GM11168 (cell line): Measurements from ENCODE around the gene CAMTA1.

Source experiments
- in situ Hi-C: fragments of 300-500 bp; cut with MboI; formaldehyde crosslinking; loops from one replicate; pipeline ENCODE4 v1.12.0; 2022; ENCODE audit warnings: low sequenced_read_pairs; ENCODE audit not compliant: unreplicated experiment

Gene CAMTA1

DNA sequence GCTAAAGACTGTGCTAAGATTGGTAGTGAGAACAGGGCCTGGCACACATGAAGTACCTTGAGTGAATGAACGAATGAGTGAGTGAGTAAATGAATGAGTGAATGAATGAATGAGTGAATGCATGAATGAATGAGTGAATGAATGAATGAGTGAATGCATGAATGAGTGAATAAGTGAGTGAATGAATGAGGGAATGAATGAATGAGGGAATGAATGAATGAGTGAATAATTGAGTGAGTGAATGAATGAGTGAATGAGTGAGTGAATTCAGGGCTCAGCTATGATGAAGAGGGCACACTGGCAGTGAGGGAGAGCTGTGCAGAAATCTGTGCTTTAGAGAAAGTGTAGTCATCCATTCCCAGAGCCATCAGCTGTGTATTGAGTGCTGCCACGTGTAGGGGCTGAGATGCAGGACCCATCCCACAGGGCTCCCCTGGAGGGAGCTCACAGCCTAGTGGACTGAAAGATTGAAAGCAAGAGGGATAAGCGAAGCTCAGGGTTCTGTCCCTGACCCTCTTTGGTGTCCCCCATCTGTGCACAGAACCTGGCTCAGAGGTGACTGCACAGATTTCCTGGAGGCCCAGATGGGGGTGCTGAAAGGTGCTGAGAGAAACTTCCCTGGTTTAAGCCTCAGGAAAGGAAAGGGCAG, 767.9 kb downstream of the CAMTA1 start:
- in situ Hi-C loops = no loop called here

DNA sequence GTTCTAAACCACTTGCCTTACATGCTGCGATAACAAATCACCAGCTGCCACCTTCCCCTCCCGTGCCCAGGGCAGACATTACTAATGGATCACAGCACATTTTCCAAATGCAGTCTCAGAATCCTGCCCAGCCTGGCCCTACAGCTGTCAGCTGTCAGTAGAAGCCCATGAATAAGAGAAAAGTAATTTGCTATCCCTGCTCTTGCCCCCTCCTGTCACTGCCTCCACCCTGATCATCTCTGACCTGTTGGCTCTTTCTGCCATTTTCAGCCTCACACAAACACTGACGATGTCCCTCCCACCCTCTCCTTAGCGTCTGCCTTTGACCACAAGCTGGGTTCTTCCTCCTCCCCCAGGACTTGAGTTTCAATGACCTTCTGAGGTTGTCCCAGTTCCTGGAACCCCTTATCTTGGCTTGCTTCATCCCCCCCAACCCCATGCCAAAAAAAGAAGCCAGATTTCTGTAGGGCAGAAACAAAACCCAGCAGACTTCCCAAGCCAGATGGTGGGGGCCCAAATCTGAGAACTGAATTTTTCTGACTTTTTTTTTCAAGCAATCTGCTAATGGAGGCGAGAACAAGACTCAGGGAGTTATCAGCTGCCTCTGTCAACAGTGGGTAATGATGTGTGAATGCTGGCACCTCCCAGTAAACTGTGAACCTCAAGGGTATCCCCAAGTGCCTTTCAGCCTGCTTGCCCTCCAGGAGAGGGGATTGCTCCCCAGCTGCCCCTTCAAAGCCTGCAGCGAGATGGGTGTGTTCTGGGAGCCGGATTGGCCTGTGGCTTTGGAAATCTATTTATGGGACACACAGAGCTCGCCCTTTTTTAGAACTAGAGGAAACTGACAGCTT, 769.4 kb downstream of the CAMTA1 start:
- in situ Hi-C loops = no loop called here

DNA sequence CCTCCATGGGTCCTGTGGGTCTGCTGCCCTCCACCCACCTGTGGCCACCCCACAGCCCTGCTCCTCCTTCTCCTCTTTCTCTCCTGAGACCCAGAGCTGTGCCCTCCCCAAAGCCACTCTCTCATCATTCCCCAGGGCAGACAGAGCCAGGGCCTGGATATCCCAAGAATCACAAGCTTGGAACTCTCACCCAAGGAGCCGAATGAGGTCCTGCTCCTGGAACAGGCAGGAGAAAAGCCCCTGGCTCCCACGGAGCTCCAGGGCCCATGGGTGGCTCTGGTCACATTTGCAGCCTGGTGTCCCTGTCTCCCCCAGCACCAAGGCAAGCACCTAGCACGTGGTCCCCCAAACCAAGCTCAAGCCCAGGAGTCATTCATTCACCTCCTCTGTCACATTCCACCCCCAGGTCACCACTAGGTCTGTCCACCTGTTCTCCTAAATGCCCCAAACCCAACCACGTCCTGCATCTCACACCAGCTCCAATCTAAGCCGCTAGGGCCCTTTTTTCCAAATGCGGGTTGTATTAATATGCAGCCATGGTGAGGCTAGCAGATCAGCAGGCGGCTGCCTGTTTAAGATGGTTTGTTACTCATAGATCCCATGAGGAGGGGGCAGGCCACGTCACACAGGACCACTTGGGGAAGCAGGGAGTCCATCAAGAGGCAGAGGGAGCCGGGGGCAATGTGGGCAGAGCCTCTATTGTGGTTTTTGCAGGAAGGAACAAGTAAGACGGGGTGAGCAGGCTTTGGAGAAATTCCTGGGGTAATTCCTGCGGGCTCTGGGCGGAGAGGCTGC, 770.3 kb downstream of the CAMTA1 start:
- in situ Hi-C loops = no loop called here

DNA sequence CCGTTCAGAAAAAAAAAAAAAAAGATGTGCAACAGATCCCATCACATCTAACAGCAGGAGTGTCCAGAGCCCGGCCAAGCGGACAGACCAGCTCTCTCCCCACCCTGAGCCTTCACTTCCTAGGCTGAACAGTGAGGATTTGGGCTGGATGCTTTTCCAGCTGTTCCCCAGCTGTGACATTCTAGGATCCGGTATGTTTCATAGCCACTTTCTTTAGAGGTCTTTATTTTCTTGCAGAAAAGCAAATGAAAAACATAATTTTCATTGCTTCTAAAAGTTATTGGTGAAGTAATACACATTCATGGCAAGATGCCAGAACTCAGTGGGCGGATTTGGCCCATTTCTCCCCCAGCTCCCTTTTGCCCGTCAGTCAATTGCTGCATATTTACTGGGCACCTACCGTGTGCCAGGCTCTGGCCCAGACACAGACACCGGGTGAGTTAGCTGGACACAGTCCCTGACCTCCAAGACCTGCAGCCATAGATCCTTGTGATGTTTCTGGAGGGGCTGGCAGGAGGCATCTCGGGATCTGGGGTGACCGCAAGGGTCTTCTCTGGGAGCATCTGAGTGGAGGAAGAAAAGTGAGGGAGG, 772.1 kb downstream of the CAMTA1 start:
- in situ Hi-C loops = no loop called here

DNA sequence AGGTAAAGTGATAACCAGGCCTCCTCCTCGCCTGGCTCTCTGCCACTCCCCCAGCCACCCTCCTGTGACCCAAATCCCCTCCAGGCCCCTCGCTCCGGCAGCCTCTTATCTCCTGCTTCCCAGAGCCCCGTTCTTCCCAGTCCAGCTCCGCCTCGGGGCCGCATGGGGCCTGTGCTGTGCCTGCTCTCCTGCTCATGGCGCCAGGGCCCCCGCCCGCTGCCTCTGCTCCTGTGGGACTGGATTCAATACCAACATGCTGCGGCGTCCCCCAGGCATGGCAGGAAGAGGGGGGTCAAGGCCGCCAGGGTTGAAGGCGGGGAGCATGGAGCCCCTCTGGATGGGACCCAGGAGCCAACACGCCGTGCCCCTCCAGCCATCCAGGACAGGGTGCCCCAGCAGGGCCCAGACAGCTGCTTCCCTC, 772.8 kb downstream of the CAMTA1 start:
- in situ Hi-C loops = no loop called here

DNA sequence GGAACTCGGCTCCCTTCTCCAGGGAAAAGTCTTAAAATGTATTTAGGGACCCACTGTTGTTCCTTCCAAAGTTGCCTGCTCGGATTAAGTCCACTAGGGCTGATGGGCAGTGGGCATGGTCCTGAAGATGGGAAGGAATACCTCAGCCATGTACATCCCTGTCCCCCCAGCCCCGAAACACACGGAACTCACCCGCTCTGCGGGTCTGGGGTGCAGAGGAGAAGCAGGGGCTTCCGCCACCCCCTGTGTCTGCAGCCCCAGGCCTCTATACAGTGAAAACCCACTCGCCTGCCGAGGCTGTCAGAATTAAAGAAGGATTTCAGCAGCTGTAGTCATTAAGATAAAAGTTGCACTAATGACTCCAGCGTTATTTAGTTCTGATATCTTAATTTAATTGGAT, 773.2 kb downstream of the CAMTA1 start:
- in situ Hi-C loops = no loop called here

DNA sequence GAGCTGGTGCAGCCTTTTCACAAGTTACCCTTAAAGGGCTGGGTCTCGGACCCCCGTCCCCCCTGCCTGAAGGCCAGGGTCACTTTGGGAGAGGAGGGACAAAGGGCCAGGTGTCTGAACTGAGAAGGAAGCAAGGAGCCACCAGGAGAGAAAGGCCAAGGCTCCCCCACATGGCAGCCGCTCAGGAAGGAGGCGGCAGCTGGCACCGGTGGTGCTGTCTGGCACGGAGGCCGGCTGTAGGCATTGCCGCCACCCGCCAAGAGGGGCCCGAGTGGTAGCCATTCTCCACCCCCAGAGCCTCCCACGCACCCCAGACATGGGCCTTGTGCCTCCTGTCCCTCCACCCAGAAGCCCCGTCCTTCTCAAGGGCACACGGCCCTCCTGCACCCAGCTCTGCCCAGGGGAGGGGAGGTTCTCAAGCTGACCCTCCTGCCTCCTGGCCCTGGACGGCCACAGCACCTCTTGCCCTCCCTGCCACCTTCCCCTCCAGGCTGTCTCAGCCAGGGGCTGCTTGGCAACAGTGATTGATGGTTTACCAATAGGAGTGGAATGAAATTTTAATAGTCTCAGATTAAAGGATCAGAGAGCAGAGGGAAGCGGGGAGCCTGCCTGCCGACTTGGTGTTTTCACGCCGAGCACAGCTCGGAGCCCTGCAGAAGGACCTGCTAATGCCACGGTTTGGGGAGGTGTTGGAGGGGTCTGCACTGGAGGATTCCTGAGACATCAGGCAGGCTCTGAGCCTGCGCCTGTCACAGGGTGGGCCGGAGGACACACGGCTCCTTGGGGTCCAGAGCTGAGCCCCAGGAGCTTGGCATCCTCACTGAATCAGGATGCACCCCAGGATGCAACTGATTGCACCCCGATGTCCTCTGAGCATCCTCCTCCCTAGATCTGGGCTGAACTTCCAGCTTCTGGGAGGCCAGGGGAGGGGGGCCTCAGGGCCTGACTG, 773.9 kb downstream of the CAMTA1 start:
- in situ Hi-C loops = no loop called here

DNA sequence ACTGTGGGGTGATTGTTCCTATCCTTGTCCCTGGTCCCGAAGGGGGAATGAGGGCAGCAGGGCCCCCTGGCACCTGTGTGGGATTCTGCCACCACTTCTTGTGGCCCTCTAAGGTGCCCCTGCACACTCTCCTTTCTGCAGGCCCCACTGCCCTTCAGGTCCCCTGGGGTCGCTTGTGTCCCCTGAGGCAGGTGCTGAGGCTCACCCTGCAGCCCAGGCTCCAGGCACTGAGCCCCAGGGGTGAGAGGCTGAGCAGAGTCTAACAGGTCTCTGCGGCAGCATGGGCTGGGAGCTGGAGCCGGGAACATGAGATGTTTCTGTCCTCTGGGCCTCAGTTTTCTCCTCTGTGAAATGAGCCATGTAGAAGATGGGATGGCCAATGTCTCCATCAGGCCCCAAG, 774.9 kb downstream of the CAMTA1 start:
- in situ Hi-C loops = no loop called here

DNA sequence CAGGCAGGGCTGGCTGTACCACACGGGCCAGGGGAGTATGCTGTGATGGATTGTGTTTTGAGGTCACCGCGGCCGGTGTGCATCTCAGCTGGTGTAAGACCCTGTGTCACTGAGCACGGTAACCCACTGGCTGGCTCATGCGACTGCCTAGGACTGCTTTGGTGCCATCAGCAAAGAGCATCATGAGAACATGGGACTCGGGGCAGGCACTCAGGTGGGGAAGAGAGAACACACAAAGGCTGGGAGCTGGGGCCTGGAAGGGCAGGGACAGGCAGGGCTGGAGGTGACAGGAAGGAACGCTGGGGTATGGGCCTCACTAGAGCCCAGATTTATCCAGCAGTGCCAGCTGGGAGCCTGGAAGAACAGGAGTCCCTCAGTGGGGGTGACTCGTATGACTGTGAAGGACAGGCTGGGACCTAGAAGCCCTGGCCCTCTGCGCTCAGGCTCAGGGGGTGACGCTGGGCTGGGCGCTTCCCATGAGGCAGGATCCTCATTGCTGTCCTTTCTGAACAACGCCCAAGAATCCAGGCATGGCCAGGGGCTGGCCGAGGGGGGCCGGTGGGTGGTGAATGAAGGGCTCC, 775.4 kb downstream of the CAMTA1 start:
- in situ Hi-C loops = no loop called here

DNA sequence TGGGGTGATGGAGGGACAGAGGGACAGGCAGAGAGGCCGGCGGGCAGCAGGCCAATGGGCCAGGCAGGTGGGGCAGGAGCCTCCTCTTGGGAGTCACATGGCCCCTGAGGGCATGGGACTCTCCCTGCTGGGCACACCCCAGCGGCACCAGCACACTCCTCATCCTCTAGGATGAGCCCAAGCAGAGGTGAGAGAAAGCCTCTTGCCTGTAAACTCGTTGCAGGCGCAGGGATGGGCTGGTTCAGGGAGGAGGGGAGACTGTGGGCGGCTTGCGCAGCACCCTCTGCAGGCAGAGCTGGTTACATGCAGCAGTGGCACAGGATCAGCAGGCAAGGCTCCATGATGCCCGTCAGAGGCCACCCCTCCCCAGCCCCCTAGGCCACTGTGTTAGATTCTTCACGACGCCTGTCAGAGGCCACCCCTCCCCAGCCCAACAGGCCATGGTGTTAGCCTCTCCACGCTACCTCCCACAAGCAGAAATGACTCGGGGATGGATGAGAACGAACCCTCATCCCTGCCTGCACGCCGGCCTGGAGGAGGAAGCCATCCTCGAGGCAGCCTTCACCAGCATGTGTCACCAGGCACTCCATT, 776.2 kb downstream of the CAMTA1 start:
- in situ Hi-C loops = no loop called here

DNA sequence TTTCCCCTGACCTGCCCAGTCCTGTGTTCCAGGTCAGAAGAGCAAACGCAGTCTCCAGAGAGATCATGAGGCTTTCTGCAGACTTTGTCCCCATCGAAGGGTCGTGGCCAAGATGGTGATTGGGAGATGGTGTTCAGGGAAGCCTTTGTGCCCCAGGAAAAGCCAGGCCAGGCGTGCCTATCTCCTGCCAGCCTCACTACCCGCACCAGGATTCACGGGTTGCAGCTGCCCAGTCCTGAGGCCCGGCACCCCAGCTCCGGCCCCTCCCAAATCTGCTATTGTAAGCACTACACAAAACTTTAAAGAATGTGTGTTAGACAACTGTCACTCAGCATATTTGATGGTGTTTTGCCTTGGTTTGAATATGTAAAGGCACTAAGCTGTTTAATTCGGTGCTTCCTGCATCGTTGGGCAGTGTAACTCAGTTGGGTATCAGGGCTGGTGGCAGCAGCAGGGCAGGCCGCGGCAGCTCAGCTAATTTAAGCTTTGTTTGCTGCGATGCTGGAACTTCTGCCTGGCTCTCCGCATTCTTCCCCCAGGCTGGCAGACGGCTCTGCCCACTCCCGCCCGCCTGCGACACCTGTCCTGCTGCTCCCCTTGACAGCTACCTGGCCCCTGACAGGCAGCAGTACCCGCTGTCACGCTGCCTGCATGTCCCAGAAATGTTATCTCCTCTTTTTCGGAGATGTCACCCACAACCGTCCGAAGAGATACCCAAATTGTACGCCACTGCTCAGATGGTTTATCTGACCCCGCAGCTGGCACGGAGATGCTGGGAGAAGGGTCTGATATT, 776.9 kb downstream of the CAMTA1 start:
- in situ Hi-C loops = no loop called here

DNA sequence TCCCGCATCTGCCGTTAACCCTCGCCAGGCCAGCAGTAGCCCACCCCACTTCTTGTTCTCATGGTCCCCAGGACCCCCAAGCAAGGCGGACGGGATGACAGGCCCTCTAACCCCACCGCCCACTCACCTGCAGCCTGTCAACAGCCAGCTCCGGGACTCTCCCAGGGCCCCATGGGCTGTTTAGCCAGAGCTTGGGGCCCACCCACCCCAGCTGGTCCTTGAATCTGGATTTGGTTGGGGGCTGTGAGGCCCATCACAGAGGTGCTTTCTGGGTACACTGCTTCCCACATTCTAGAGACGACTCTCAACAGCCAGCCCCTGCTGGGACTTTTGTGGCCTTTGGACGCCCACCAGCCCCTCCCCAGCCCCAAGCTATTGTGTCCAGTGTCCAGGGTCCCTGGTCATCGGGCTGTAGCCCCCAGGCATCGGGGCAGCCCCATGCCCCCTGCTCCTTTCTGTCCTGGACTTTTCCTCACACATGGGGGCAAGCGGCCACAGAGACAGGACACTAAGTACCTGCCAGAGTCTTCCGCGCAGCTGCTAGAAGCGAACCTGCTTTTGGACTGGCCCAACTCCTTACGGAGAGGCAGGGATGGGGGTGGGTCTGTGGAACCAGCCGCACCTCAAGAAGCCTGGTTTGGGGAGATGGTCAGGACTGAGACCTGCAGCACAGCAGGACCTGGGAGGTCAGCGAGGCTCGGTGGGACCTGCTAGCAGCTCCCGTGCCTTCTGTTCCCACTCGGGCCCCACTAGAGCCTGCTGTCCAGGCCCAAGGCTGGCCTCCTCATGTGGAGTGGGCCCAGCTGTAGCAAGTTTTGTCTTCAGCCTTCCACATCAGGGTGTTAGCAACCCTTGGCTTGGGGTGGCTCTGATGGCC, 777.7 kb downstream of the CAMTA1 start:
- in situ Hi-C loops = no loop called here

DNA sequence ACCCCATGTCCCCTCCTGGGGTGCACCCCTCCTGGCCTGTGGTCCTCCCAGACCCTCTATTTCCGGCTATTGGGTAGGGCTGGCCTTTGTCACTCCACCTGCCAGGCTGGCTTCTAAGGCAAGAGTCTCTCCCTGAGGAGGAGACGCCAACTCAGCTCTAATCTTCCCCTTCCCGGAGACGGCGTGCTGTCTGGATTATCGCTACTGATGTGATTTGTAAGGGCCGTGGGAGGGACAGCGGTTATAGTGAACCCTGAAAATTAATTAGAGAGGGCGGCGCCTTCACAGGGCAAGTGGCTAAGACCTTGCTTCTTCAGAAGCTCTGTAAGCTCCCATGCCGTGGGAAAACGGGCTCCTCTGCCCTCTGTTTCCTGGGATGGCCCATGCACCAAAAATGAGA, 778.9 kb downstream of the CAMTA1 start:
- in situ Hi-C loops = no loop called here

DNA sequence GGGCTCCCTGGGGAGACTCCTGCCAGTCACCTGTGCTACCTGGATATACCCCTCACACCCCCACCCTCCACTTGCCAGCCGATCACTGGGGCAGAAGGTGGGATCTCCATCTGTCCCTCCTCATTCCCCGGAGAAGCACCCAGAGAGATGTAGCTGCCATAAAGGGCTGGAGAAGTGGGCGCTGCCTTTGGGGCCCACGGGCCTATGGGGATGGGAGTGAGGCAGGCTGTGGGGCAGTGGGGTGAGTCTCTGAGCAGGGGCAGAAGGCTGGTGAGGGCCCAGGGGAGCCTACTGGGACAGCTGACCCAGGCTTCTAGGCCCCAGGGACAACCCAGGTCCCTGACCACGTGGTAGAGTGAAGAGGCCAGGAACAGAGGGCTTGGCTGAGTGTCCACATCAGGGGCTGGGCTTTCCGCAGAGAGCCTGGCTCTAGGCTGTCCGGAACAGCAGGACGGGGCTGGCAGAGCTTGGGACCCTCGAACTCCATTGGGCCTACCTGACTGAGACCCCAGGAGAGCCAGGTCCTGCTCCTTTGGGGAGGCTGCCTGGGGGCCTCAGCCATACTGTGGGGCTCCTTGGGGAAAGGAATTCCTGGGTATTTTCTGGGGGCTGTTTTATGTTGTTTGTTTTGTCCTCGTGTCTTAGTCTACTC, 780.0 kb downstream of the CAMTA1 start:
- in situ Hi-C loops = no loop called here

DNA sequence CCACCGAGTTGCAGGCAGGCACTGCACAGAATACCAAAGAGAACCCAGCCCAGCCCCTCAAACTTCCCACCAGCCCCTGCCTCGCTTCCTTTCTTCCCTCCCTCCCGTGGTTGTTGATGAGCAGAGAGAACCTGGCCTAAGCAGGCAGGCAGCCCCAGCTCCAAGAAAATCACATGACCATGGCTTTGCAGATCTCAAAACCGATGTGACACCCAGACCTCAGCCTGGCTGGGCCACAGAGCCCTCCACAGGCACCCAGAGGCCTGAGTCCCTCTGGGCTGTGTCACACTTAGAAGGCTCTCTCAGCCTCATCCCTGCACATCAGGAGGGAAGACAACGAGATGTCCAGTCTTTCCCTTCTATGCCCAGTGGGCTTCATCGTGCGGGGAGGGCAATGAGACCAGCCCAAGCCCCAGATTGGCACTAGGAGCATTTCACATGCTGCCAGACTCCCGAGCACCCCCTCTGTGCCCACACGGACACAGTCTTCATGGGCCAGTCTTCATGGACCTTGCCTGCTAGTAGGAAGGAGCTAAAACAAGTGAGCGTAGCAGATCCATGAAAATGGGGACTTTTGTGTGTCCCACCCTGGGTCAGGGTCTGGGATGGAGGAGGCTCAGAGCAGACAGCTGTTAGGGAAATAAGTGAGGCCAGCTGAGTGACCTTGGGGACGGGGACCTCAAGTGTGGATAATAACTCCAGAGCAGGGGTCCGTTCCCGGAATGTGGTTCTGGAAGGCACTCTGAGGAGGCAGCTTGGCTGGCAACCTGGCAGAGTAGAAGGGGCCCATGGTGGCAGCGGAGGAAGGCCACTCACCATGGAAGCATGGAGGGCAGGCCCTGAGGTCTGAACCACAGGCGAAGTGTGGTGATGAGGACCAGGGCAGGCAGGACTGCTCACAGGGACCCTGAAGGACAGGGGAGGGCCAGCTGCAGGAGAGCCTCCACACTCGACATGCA, 781.4 kb downstream of the CAMTA1 start:
- in situ Hi-C loops = no loop called here

DNA sequence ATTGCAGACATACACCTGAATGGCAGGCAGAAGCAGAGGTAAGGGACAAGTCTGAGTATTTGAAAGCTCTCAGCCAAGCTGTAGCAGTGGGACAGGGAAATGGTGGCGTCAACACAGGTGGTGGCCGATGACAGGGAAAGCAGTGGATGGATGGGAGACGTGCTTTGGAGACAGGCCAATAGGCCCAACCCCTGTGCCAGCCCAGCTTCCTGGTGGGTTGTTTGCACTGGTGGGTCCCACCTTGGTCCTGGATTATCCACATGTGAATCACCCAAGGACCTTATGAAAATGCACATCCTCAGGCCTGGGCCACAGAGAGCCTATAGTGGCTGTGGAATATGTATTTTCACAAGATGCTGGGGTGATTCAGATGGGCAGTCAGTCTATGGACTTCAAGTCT, 782.1 kb downstream of the CAMTA1 start:
- in situ Hi-C loops = no loop called here
